Coronary artery (tissue), 2 donors: ENCODE measurements around the gene KLK3.

ENCODE experiments used
- DNase-seq: peaks from one replicate; pipeline ENCODE4 v3.0.0-alpha.2; 2017; ENCODE audit warnings: low spot score
- H3K27ac ChIP-seq, 2 donors: fragments of 200-600 bp; sonication (generic); one replicate each; pipeline ENCODE4 v1.5.1; 2016 to 2019
- H3K4me3 ChIP-seq: fragments of 200-600 bp; sonication (generic); 2 replicates; pipeline ENCODE4 v1.5.1; 2016; ENCODE audit warnings: mild to moderate bottlenecking, moderate library complexity
- CTCF ChIP-seq: fragments of 200-600 bp; sonication (generic); IDR thresholded peaks from one replicate; pipeline ENCODE4 v1.5.1; 2019; ENCODE audit warnings: antibody characterized with exemption

KLK3 gene

GRCh38 chr19:50876456-50876855 is 21.7 kb downstream of the KLK3 start:
- DNase-seq, result no peak
- Histone ChIP-seq H3K27ac (no peak overlapping the region), H3K4me3 (no peak overlapping the region)
- no peak for TF ChIP-seq CTCF

- TF ChIP-seq CTCF, result no peak
- no peak overlapping the region for H3K4me3 ChIP-seq
- no peak for DNase-seq
- H3K27ac ChIP-seq, result no peak overlapping the region
These were observed 22.6 kb downstream of the KLK3 start for GRCh38 chr19:50877338-50877737.

GRCh38 chr19:50878851-50879250 is 24.1 kb downstream of the KLK3 start:
- TF ChIP-seq CTCF, result no peak

GRCh38 chr19:50880241-50880640 is 25.5 kb downstream of the KLK3 start:
- TF ChIP-seq CTCF, result no peak
- Histone ChIP-seq H3K4me3 (no peak overlapping the region), H3K27ac (no peak overlapping the region)
- DNase-seq, result no peak

More at GRCh38 chr19:50878851-50879250, 24.1 kb downstream of the KLK3 start:
- no peak overlapping the region for H3K27ac ChIP-seq
- DNase-seq, result no peak
- no peak overlapping the region for H3K4me3 ChIP-seq

- Histone ChIP-seq H3K4me3 (no peak overlapping the region), H3K27ac (no peak overlapping the region)
- no peak for TF ChIP-seq CTCF
- no peak for DNase-seq
These were observed 27.5 kb downstream of the KLK3 start for GRCh38 chr19:50882188-50882587.

- Histone ChIP-seq H3K27ac (no peak overlapping the region), H3K4me3 (no peak overlapping the region)
- no peak for DNase-seq
- no peak for TF ChIP-seq CTCF
These were observed 34.9 kb downstream of the KLK3 start for GRCh38 chr19:50889638-50890037.

GRCh38 chr19:50890422-50891252 is 35.9 kb downstream of the KLK3 start:
- TF ChIP-seq CTCF, result no peak
- H3K27ac ChIP-seq, result no peak overlapping the region
- H3K4me3 ChIP-seq, result no peak overlapping the region
- DNase-seq, result no peak
